Panc1 (cell line): ENCODE results near the gene PIGS. TPM values are rescaled to one million over a fixed set of nuclear protein-coding genes. Genes with fewer than 3 reads are reported as not detected.
A peak's percentile ranks its signal among the peaks of the same experiment; 100 is the strongest.

ENCODE experiments used
- ATAC-seq: fragments of 200-7000 bp; cut with Tn5 transposase; 2 replicates; pipeline ENCODE4 v1.9.1; 2020; ENCODE audit warnings: mild to moderate bottlenecking, moderate library complexity
- BruUV-seq: library from RNA; stranded (reverse); fragments of 400-500 nt; replicated peaks from 2 replicates; lab custom pipeline; 2021; lab: Mats Ljungman, UMichigan
- CTCF ChIA-PET: fragments of 300-600 bp; sonication (Branson Sonifier 250); formaldehyde crosslinking; loops from one replicate; lab custom pipeline; 2022; ENCODE audit warnings: antibody characterized with exemption; lab: Charles Lee
- POLR2A ChIA-PET: fragments of 300-600 bp; sonication (Branson Sonifier 250); formaldehyde crosslinking; loops from one replicate; lab custom pipeline; 2022; ENCODE audit warnings: antibody characterized with exemption; lab: Charles Lee
- DNase-seq: peaks from one replicate; pipeline ENCODE4 v3.0.0-alpha.2; 2010; ENCODE audit warnings: low read depth, low spot score
- H3K27ac ChIP-seq: 2 replicates; pipeline ENCODE4 v1.5.1; 2011; ENCODE audit warnings: mild to moderate bottlenecking, low read length, inconsistent platforms
- H3K27me3 ChIP-seq: fragments of 200-500 bp; sonication (Bioruptor generic); 2 replicates; pipeline ENCODE4 v1.6.0; 2014; ENCODE audit warnings: low read length, inconsistent platforms; ENCODE audit not compliant: control insufficient read depth, insufficient read depth
- H3K36me3 ChIP-seq: fragments of 200-500 bp; sonication (Bioruptor generic); 2 replicates; pipeline ENCODE4 v1.5.1; 2014; ENCODE audit warnings: inconsistent platforms, mild to moderate bottlenecking, low read length, moderate library complexity; ENCODE audit not compliant: control insufficient read depth, insufficient read depth
- H3K4me1 ChIP-seq: 2 replicates; pipeline ENCODE4 v1.5.1; 2011; ENCODE audit warnings: inconsistent platforms, mild to moderate bottlenecking, low read length, moderate library complexity; ENCODE audit not compliant: control insufficient read depth, insufficient read depth
- H3K4me3 ChIP-seq, 2 experiments: 2 replicates each; pipeline ENCODE4 v1.5.1; 2011 to 2012; ENCODE audit warnings: low read depth in 2 of 2, low read length in 2 of 2, mild to moderate bottlenecking in 2 of 2, inconsistent platforms in 1 of 2, moderate library complexity in 1 of 2
- H3K9me3 ChIP-seq: fragments of 200-500 bp; sonication (Bioruptor generic); 2 replicates; pipeline ENCODE4 v1.5.1; 2014; ENCODE audit warnings: low read depth, mild to moderate bottlenecking, inconsistent platforms, low read length, moderate library complexity; ENCODE audit not compliant: control insufficient read depth, insufficient read depth
- POLR2AphosphoS5 ChIP-seq: IDR thresholded peaks from 2 replicates; pipeline ENCODE4 v1.6.1; 2012; ENCODE audit warnings: mild to moderate bottlenecking, low read depth, low read length, moderate library complexity
- SIN3A ChIP-seq: IDR thresholded peaks from 2 replicates; pipeline ENCODE4 v1.6.1; 2012; ENCODE audit warnings: low read depth, mild to moderate bottlenecking, low read length, moderate library complexity, borderline replicate concordance; ENCODE audit not compliant: insufficient read depth
- TCF7L2 ChIP-seq: IDR thresholded peaks from 2 replicates; pipeline ENCODE4 v1.6.1; 2011; ENCODE audit warnings: mild to moderate bottlenecking, low read depth, low read length, inconsistent platforms
- in situ Hi-C: cut with HindIII; loops from 2 replicates; pipeline ENCODE4 v1.10.0; 2016; ENCODE audit warnings: low sequenced_read_pairs, low pct_unique_long_range_greater_than_20kb
- intact Hi-C: fragments of 100-400 bp; cut with micrococcal nuclease; formaldehyde crosslinking; loops from one replicate; pipeline ENCODE4 v1.10.0; 2022; ENCODE audit not compliant: unreplicated experiment
- total RNA-seq: library from RNA; stranded (reverse); gene quantifications from one replicate; pipeline ENCODE4 v1.2.1, GENCODE V29; 2021; ENCODE audit not compliant: unreplicated experiment
- TF ChIP-seq, protein P1 (sequence below): fragments of 450-650 bp; IDR thresholded peaks from 2 replicates; pipeline ENCODE4 v1.5.1; 2017; ENCODE audit warnings: mild to moderate bottlenecking
- TF ChIP-seq, protein P2 (sequence below), 2 experiments: IDR thresholded peaks; 2 replicates each; pipeline ENCODE4 v1.6.1; 2011 to 2012; ENCODE audit warnings: low read depth in 2 of 2, control low read depth in 1 of 2, low read length in 1 of 2, mild to moderate bottlenecking in 1 of 2, moderate library complexity in 1 of 2; ENCODE audit not compliant: insufficient read depth in 1 of 2

The PIGS gene
- total RNA-seq, 1 experiment from 2014 or later = 78.8 TPM

DNA sequence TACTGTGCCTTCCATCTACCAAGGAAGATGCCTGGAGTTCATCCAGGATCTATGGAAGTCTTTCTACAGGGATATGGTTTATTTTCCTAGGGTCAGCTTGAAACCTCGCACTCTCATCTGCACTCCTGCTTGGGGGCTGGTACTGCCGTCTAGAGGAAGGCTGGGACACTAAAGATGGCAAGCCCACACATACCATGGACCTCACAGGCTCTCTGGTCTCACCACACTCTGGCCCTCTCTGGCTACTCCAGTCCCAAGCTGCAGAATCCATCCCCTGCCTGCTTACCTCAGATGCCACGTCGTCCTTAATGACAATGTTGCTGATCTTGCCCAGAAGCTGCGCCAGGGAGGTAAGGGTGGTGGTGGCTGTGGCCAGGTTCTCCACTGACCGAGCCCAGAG, 16.8 kb downstream of the PIGS start:
- H3K4me1 ChIP-seq = peaks cover 9% of the 10 kb centered on the region; the same call in 1 of the 2 replicates
- H3K27ac ChIP-seq = no peak overlapping the region
- in situ Hi-C loops = no loop called here
- no peak for TF ChIP-seq TCF7L2
- TF ChIP-seq POLR2AphosphoS5 = no peak
- TF ChIP-seq, protein P1, sequence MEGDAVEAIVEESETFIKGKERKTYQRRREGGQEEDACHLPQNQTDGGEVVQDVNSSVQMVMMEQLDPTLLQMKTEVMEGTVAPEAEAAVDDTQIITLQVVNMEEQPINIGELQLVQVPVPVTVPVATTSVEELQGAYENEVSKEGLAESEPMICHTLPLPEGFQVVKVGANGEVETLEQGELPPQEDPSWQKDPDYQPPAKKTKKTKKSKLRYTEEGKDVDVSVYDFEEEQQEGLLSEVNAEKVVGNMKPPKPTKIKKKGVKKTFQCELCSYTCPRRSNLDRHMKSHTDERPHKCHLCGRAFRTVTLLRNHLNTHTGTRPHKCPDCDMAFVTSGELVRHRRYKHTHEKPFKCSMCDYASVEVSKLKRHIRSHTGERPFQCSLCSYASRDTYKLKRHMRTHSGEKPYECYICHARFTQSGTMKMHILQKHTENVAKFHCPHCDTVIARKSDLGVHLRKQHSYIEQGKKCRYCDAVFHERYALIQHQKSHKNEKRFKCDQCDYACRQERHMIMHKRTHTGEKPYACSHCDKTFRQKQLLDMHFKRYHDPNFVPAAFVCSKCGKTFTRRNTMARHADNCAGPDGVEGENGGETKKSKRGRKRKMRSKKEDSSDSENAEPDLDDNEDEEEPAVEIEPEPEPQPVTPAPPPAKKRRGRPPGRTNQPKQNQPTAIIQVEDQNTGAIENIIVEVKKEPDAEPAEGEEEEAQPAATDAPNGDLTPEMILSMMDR = no peak
- TF ChIP-seq, protein P2, sequence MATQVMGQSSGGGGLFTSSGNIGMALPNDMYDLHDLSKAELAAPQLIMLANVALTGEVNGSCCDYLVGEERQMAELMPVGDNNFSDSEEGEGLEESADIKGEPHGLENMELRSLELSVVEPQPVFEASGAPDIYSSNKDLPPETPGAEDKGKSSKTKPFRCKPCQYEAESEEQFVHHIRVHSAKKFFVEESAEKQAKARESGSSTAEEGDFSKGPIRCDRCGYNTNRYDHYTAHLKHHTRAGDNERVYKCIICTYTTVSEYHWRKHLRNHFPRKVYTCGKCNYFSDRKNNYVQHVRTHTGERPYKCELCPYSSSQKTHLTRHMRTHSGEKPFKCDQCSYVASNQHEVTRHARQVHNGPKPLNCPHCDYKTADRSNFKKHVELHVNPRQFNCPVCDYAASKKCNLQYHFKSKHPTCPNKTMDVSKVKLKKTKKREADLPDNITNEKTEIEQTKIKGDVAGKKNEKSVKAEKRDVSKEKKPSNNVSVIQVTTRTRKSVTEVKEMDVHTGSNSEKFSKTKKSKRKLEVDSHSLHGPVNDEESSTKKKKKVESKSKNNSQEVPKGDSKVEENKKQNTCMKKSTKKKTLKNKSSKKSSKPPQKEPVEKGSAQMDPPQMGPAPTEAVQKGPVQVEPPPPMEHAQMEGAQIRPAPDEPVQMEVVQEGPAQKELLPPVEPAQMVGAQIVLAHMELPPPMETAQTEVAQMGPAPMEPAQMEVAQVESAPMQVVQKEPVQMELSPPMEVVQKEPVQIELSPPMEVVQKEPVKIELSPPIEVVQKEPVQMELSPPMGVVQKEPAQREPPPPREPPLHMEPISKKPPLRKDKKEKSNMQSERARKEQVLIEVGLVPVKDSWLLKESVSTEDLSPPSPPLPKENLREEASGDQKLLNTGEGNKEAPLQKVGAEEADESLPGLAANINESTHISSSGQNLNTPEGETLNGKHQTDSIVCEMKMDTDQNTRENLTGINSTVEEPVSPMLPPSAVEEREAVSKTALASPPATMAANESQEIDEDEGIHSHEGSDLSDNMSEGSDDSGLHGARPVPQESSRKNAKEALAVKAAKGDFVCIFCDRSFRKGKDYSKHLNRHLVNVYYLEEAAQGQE (IDR thresholded peaks at IDR 0.05; ENCODE audit: insufficient read depth in 1 of 2, low read depth in 2 of 2, low read length in 1 of 2) = no peak
- TF ChIP-seq SIN3A = no peak
- DNase-seq = no peak
- ChIA-PET CTCF (no interaction called here), POLR2A (no interaction called here)
- H3K27me3 ChIP-seq = no peaks in the 10 kb centered on the region
- H3K4me3 ChIP-seq = no peak overlapping the region
- ATAC-seq = no peak
- no TSS peak for BruUV-seq
- H3K9me3 ChIP-seq = no peaks in the 10 kb centered on the region
- no peaks in the 10 kb centered on the region for H3K36me3 ChIP-seq
- intact Hi-C loops = no loop called here

DNA sequence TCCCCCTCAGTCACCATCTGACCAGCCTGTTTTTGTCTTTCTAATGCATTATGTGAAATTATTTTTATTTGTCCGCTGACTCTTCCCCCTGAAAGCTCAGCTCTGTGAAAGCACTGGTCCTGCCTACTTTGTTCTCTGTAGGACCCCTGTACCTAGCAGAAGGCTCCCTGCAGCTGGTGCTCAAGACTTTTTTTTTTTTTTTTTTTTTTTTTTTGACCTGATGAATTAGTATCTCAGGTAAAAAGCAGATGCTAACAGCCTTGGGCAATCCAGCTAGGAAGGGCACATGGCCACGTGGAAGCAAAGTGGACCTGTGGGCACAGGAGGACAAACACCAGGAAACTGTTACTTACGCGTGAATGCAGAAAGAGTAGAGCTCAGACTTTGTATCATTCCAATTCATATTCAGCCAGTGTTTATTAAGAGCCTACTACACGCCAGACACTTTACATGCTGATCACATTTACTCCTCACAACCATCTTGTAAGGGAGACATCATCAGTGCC, 18.3 kb downstream of the PIGS start:
- Histone ChIP-seq H3K27ac (peak overlapping the region; percentile 25; the same call in 1 of the 2 replicates), H3K36me3 (no peaks in the 10 kb centered on the region), H3K27me3 (no peaks in the 10 kb centered on the region), H3K4me1 (peaks cover 9% of the 10 kb centered on the region; the same call in 1 of the 2 replicates), H3K9me3 (no peaks in the 10 kb centered on the region), H3K4me3 (peak overlapping the region; percentile 72 to 77)
- TF ChIP-seq, protein P2 (IDR thresholded peaks at IDR 0.05; ENCODE audit: insufficient read depth in 1 of 2, low read depth in 2 of 2, low read length in 1 of 2) = no peak
- TF ChIP-seq TCF7L2 (no peak), SIN3A (no peak), POLR2AphosphoS5 (no peak)
- TF ChIP-seq, protein P1 = no peak
- BruUV-seq = no TSS peak
- ChIA-PET POLR2A (interaction anchor here (0.6 to 0.7 kb wide), 2 partner anchors 37 to 78 kb away, joined by 7 to 12 read pairs; no protein-coding TSS in a partner anchor), CTCF (interaction anchor here (0.7 kb wide), 1 partner anchor 19 kb away, joined by 7 read pairs; no protein-coding TSS in a partner anchor)
- DNase-seq = no peak
- in situ Hi-C loops (no loop called here), intact Hi-C loops (no loop called here)
- ATAC-seq = no peak
